Activated CD8-positive, alpha-beta memory T cell treated with anti-CD3 and anti-CD28 coated beads for 36 hours (primary cell): ENCODE data around the gene TP73. TPM values are rescaled to one million over a fixed set of nuclear protein-coding genes. Genes with fewer than 3 reads are reported as not detected.

Experiments
- CTCF ChIA-PET: fragments of 350-600 bp; sonication (Branson Sonifier 250); formaldehyde crosslinking; loops from one replicate; lab custom pipeline; 2021; ENCODE audit warnings: antibody characterized with exemption; lab: Charles Lee
- POLR2A ChIA-PET: fragments of 350-600 bp; sonication (Branson Sonifier 250); formaldehyde crosslinking; loops from one replicate; lab custom pipeline; 2021; ENCODE audit warnings: antibody characterized with exemption; lab: Charles Lee
- total RNA-seq, 2 experiments: library from RNA; stranded (reverse); gene quantifications; one replicate each; pipeline ENCODE4 v1.2.3, GENCODE V29; 2021

TP73 gene
- total RNA-seq: under 1 TPM; 0.84 to 0.95 TPM

GRCh38 chr1:3651930-3652547 lies at the start of gene TP73:
TSS of gene TP73 (plus strand) at chr1:3652516. CDS start at chr1:3682366, 29,850 bp downstream.
- CTCF ChIA-PET: interaction anchor here (1.4 kb wide), 1 partner anchor 199 kb away, joined by 5 read pairs; no protein-coding TSS in a partner anchor
- POLR2A ChIA-PET: no interaction called here

- ChIA-PET CTCF (no interaction called here), POLR2A (no interaction called here)
Measured at GRCh38 chr1:3603156-3603555, 49.2 kb upstream of the TP73 start.

- POLR2A ChIA-PET: no interaction called here
- CTCF ChIA-PET: no interaction called here
Measured at GRCh38 chr1:3603571-3604467, 48.5 kb upstream of the TP73 start.

- ChIA-PET POLR2A (no interaction called here), CTCF (no interaction called here)
Measured at GRCh38 chr1:3604468-3604974, 47.8 kb upstream of the TP73 start.

GRCh38 chr1:3604997-3605823 lies 47.1 kb upstream of the TP73 start:
- ChIA-PET POLR2A (no interaction called here), CTCF (interaction anchor here (1.8 kb wide), 1 partner anchor 14 kb away, joined by 4 read pairs; no protein-coding TSS in a partner anchor)

GRCh38 chr1:3606779-3607702 lies 45.3 kb upstream of the TP73 start:
- POLR2A ChIA-PET: no interaction called here
- CTCF ChIA-PET: interaction anchor here (0.9 to 1.8 kb wide), 3 partner anchors 13 to 154 kb away, joined by 3 to 4 read pairs (median 3); no protein-coding TSS in a partner anchor

- CTCF ChIA-PET: interaction anchor here (1.3 to 1.7 kb wide), 2 partner anchors 13 to 154 kb away, joined by 3 to 5 read pairs; no protein-coding TSS in a partner anchor
- POLR2A ChIA-PET: no interaction called here
Measured at GRCh38 chr1:3607703-3608065, 44.6 kb upstream of the TP73 start.

GRCh38 chr1:3608154-3608553 lies 44.2 kb upstream of the TP73 start:
- CTCF ChIA-PET: interaction anchor here (1.3 to 1.7 kb wide), 2 partner anchors 12 to 155 kb away, joined by 3 to 5 read pairs; no protein-coding TSS in a partner anchor
- POLR2A ChIA-PET: no interaction called here

- CTCF ChIA-PET: interaction anchor here (1.2 kb wide), 1 partner anchor 10 kb away, joined by 4 read pairs; no protein-coding TSS in a partner anchor
- POLR2A ChIA-PET: no interaction called here
Measured at GRCh38 chr1:3609016-3609768, 43.1 kb upstream of the TP73 start.

- ChIA-PET CTCF (interaction anchor here (1.2 kb wide), 1 partner anchor 10 kb away, joined by 4 read pairs; no protein-coding TSS in a partner anchor), POLR2A (no interaction called here)
Measured at GRCh38 chr1:3609769-3610526, 42.4 kb upstream of the TP73 start.

GRCh38 chr1:3610527-3611169 lies 41.7 kb upstream of the TP73 start:
- CTCF ChIA-PET: interaction anchor here (1.2 kb wide), 1 partner anchor 9 kb away, joined by 4 read pairs; no protein-coding TSS in a partner anchor
- POLR2A ChIA-PET: no interaction called here

- CTCF ChIA-PET: no interaction called here
- POLR2A ChIA-PET: no interaction called here
Measured at GRCh38 chr1:3611170-3612019, 40.9 kb upstream of the TP73 start, which contains the start of gene MEGF6. TSS of gene MEGF6 (minus strand) at chr1:3611508. CDS start at chr1:3611268, 240 bp downstream.

GRCh38 chr1:3612123-3612522 lies 40.2 kb upstream of the TP73 start:
- ChIA-PET POLR2A (no interaction called here), CTCF (no interaction called here)

GRCh38 chr1:3614755-3615742 lies 37.3 kb upstream of the TP73 start:
- CTCF ChIA-PET: interaction anchor here (0.6 kb wide), 1 partner anchor 152 kb away, joined by 4 read pairs; no protein-coding TSS in a partner anchor
- POLR2A ChIA-PET: no interaction called here
